DMS53 (cell line): ENCODE data around the gene SETD2.

Source experiments
- DNase-seq: peaks from one replicate; lab custom pipeline; 2025; lab: John Stamatoyannopoulos, UW

SETD2 gene

DNA sequence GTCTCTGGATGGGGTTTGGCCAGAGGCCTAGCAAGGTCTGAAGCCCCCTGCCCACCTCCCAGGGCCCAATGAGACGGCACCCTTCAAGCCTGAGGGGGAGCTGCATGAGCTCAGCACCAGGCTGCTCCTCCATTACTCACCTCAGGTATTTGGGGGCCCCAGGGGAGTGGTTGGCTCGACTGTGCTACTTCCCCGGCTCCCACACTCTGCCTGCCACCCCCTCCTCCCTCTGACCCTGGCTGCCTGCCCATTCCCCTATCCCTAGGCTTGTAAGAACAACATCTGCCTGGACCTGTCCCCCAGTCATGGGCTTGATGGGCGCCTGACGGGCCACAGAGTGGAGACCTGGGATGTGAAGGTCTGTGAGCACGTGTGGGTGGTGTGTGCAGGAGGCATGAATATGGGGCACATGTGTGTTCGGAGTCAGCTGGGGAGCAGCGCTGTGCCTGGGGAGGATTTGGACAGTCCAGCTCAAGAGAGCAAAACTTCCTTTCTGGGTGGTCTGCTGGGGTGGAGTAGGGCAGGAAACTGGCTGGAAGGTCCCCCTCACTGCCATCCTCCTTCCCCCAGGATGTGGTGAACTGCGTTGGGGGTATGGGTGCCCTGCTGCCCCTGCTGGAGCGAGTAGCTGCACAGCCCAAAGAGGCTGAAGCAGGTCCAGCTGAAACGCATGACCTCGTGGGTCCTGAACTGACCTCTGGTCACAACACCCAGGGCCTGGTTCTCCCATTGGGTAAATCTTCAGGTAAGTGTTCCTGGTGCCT is 167.0 kb downstream of the SETD2 start:
- no peak for DNase-seq

DNA sequence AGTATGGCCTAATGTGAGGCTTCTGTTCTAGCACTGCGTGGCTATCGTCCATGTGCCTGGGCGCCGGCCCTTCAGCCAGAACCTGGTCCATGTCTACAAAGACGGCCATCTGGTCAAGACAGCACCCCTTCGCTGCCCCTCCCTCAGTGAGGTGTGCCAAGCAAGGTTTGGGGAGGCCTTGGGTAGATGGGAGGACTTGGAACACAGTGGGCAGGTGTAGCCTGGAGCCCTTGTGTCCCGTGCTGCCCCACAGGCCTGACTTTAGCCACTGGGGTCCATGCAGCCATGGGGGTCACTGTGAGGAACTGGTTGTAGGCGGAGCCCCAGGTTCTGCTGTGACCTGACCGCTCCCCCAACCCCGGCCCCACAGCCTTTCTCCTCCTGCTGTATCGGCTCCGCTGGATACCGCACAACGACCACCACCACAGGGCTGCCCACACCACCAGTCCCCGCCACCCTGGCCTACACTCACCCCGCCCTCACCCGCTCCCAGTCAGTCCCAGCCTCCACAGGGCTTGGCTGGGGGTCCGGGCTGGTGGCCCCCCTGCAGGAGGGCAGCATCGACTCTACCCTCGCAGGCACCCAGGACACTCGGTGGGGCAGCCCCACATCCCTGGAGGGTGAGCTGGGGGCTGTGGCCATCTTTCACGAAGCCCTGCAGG is 167.9 kb downstream of the SETD2 start:
- DNase-seq: no peak

DNA sequence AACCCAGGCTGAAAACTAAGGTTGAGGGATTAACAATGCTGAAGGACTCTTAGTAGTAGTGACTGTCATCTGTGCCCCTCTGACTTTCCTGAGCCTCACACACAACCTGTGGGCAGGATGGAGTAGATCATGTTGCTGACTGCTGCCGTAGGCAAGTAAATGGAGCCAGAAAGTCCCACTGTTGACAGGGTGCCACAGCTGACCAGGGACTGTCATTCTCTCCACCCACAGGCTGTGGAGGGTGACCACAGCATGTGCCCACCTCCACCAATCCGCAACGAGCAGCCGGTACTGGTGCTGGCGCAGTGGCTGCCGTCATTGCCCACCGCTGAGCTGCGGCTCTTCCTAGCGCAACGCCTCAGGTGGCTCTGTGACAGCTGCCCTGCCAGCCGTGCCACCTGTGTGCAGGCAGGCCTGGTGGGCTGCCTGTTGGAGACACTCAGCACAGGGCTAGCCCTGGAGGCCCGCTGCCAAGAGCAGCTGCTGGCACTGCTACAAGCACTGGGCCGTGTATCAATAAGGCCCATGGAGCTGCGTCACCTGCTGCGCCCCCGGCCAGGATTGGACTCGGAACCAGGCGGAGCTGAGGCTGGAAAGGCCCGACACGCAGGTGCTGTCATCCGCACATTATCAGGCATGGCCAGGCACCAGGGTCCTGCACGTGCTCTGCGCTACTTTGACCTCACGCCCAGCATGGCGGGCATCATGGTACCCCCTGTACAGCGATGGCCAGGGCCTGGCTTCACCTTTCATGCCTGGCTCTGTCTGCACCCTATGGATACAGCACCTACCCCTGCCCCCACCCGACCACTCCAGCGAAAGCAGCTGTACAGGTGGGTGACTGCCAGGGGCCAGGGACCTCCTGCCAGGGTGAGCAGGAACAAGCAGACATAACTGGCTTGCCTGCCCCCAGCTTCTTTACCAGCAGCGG is 168.8 kb downstream of the SETD2 start:
- no peak for DNase-seq

DNA sequence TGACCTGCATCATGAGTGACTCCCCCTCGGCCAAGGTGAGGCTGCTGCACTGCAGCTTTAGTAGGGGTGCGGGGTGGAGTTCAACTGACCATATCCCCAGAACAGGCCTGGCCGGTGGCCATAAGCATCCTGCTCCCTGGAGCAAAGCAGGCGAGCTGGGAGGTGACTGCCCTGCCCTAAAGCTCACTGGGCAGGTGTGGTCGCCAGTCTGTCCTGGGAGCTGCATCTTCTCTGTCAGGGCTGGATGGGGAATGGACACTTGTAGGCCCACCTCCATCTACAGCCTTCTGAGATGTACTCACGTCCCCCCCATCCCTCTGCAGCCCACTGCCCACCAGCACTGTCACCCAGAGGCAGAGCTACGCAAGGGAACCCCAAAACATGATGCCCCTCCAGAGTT is 169.9 kb downstream of the SETD2 start:
- DNase-seq: no peak

DNA sequence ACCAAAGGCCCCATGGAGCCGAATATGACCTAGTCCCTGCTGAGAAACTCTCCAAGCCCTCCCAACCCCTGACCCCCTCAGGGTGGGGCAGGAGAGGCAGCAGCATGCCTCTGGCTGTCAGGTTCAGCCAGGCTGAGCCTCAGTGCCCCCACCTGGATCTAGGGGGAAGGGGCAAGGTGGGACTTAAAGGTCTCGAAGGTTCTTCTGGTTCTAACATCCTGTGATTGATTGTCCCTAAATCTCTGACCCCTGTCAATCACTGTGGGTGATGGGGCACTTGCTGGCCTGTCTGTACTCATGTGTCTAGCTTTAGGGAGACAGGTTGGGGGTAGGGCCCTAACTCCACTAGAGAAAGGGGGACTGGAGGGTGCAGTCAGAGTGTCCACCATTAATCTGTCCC is 170.6 kb downstream of the SETD2 start:
- DNase-seq: no peak

DNA sequence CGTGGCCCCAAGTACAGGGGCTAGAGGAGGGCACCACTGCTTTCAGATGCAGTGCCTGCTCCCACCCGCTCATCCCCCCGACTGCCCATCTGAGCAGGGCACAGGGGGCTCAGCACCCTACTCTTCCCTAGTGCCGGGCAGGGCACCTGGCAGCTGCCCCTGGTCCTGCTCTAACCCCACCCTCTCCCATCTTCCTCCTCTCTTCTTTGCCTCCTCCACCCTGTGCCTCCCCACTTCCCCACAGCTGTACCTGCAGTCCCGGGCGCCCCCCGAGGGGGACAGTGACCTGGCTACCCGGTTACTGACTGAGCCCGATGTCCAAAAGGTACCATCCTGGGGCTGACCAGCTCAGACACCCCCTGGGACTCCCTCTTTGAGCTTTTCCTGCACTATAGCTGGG is 171.7 kb downstream of the SETD2 start:
- DNase-seq: no peak

DNA sequence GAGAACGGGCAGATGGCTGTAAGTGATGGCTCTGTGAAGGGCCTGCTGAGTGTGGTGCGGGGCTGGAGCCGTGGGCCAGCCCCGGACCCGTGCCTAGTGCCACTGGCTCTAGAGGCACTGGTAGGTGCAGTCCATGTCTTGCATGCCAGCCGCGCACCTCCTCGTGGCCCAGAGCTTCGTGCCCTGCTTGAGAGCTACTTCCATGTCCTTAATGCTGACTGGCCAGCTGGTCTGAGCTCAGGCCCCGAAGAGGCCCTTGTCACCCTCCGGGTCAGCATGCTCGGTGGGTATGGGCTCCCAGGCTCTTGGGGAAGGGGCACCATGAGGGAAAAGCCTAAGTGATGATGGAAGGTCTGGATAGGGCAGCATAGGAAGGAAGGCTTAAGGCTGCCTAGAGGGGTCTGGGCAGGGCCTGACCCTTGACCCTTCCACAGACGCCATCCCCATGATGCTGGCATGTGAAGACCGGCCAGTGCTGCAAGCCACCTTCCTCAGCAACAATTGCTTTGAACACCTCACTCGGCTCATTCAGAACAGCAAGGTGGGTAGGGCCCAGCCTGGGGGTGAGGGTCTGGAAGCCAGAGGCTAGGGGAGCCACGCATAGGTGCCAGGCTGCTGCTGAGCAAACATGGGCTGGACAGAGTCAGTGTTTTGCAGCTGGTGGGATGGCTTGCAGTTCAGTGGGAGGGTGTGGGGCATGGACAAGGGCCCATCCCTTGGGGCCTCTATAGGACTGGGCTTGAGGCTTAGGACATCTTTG is 172.3 kb downstream of the SETD2 start:
- DNase-seq: no peak

DNA sequence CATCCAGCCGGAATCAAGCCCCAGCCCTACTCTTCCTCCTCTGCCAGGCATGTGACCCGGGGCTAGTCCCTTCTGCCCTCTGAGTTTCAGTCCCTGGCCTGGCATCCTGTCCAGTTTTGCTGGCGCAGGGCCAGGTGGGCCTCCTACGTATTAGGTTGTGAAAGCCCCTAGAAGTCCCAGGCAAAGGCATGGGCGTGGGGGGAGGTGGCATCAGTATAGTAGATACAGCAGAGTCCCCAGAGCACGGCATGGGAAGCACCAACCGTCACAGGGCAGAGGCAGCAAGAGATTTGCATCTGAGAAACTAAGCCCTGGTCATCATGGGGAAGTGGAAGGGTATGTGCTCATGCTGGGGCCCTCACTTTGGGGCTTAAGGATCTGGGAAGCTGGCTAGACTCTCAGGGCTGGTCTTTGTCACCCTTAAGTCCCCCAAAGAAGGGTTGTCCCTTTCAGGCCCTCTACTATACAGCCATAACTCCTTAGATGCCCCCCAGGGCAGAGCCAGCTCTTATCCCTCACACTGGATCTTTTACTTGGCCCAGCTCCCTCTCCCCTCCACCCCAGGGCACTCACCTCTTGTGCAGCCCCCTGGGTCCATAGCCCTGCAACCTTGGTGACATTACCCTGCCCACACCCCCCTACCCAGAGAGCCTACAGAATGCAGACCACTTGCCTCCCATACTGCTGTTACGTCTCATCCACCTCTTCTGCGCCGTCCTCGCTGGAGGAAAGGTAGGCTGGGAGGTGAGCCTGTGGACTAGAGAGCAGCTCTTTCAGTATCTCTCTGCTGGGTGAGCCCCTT is 173.1 kb downstream of the SETD2 start:
- no peak for DNase-seq

DNA sequence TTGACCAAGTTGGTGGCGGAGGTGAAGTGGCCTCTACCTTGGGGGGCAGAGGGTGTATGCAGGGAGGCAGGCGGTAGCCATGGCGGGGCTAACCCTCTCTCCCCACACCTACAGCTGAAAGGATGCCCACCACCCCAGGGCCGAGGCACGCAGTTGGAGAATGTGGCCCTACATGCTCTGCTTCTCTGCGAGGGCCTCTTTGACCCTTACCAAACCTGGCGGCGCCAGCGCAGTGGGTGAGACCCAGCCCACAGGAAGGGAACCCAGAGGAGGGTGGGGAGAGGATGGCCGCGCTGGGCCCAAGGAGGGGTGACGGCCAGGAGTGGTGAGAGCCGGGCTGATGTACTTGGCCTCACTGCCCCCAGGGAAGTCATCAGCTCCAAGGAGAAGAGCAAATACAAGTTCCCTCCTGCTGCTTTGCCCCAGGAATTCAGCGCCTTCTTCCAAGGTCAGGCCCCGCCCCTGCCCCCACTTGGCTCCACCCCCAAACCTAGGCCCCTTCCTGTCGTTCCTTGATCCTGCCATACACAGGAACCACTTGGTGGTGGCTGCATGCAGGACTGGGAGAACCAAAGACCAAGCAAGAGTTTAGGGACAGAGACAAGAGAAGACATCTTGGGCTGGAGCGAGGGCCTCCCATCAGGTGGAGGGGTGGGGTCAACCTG is 174.6 kb downstream of the SETD2 start:
- DNase-seq: no peak

DNA sequence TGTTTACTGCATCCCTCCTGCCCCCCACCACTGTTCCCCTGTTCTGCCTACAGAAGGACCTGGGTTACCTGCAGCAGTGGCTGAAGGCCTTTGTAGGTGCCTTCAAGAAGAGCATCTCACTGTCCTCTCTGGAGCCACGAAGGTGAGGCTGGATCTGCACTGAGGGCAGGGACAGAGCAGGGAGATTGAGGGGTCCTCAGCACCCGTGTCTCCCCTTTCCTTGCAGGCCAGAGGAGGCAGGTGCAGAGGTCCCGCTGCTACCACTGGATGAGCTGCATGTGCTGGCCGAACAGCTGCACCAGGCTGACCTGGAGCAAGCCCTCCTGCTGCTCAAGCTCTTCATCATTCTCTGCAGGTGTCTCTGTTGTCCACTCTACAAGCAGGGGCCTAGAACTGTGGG is 175.3 kb downstream of the SETD2 start:
- no peak for DNase-seq

DNA sequence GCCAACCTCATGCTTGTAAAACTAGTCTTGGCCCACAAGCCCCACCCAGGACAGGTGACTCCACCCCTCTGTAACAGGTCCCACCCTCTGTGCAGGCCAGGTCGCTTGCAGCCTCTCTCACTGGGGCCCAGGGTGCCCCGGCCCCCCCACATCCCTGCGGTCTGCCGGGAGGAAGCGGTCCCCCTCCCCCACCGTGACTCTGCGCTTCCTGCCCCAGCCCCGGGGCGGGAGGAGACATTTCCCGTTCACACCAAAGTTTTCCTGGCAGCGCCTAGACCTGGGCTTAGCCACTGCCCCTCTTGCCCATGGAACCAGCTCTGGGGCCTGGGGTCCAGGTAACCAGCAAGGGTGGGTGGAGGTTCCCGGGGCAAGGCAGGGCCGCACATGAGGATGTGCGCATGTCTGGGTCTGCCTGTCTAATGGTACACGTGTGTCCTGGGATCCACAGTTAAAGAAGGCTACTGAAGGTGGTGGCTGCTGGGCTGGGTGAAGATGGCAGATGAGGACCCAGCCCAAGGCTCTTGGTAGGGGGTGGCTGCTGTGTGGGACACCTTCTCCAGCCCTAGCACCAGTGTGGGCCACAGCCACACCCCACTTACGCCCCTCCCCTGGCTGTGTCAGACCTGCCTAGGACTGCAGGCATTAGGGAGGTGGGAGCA is 176.0 kb downstream of the SETD2 start:
- no peak for DNase-seq

DNA sequence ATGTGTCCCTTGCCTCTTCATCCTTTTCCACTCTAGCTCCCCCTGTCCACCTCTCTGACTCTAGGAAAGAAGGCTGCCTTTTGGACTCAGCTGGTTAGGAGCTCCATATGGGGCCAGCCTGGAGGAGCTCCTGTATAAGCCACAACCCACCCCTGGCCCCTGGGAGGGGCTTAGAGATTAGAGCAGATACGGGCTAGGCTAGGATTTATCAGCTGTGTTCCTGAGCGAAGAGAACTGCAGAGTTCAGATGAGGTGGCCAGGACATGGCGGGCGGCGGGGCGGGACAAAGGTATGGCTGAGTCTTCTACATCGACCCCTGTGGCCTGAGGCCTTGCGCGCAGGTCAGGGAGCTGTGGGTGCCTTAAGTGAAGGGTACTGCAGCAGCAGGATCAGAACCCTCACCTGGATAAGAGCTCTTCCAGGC is 176.6 kb downstream of the SETD2 start:
- no peak for DNase-seq

DNA sequence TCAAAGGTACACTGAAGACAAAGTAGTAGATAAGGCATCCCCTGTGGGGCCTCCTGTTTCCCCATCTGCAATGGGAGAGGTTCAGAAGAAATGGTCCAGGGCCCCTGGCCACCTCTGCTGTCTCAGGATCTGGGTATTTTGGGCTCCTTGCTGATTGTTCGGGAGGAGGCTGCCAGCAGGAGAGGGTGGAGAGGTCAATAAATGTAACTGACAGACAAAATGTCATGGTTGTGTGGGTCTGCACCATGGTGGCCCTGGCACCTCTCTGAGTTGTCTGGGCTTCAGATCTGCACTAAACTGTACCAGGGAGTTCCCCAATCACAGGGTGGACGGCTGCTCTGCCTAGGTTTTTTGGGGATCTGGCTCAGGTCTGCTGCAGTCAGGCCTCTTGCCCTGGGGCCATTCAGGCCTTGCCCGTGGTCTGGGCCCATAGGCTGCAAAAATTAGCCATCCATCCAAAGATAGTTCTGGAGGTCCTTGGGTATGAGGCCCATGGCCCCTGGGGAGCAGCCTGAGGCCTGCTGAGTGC is 177.1 kb downstream of the SETD2 start:
- DNase-seq: no peak

DNA sequence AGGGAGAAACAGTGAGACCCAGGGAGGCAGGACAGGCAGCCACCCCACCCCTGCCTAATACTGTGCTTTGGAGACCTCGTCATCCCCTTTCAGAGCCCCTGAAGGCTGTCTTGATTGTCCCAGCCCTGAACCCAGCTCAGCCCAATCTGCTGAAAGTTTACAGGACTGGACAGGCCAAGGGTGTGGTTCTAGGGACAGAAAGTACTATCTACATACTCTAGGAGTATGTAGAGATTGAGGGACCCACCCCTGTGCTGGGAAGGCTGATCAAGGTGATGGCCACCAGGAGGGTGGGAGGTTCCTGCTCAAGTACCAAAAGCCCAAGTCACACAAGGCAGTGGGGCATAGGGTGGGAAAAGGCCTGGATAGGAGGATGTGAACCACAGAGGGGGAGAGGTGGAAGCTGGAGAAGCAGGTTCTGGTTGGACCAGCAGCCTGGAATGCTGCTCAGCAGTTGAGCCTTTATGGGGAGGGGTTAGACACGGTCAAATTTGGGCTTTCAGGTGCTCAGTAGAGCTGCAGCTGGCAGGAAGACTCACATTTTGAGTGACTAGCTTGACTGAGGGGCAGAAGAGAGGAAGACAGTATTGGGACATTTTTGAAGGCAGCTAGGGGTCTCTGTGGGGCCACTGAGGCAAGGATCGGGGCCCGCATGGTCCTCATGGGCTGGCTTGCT is 177.7 kb downstream of the SETD2 start:
- DNase-seq: no peak

DNA sequence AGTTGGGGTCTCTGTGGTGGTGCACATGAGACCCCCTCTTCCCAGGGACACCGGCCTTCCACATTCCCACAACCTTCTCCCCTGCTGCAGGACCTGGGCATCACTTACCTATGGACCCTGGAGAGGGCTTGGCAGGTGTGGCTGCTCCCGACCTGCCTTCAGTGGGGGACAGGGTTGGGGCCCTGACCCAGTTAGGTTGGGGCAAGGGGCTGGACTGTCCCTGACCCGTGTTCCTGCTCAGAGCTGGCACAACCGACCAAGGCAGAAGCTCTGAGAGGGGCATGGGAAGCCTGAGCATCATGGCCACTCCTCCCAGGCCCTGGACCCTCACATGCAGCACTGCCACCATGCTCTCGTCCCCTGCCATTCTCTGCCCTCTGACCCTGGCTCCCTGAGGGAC is 178.3 kb downstream of the SETD2 start:
- no peak for DNase-seq

DNA sequence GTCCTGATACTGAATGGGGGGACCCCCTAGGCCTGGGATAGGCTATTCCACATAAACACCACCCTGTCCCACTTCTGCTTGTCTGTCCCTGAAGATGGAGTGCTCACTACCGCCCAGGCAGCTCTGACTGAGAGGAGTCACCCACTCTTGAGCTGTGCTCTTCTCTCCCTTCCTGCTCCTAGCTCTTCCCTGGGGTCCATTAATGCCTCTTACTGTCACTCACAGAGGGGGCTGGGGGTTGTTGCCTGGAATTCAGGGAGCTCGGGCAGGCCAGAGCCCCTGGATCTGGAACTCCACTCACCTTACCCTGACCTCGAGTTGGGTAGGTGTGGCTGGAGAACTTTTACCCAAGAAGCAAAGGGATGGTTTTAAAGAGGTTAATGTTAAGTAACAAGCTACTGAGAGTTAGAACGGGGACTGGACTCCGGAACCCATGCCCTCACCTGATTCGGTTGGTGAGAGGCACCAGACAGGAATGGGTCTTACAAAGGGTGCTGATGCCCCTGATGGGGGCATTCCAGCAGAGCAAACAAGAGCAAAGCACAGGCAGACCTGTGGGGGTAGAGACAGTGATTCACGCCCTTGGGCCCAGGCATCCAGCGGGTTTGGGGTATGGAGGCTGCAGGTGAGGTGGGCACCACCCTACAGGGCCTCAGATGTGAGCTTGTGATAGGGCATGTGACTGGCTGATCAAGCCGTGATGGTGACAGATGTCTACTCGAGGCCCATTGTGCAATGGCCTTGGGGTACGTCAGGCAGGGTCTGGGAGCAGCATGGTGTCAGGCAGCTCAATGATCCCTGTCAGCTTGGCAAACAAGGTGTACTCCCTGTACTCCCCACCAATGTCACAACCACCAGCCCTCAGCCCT is 179.1 kb downstream of the SETD2 start:
- no peak for DNase-seq

DNA sequence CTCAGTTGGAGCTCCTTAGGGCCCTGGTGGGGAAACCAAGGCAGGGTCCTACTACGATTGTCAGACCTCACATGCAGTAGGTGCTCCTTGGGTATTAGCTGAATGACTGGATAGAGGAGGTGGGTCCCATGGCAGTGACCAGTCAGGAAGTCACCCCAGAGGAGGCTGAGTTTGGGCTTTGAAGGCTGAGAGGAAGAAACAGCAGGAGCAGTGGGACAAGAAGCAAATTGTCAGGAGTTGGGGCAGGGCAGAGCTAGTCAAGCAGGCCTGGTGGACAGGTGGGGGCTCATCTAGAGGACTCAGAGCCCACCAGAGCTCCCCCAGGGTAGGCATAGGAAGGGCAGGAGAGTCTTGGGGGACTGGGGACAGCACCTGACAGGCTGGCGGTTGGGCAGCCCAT is 181.4 kb downstream of the SETD2 start:
- DNase-seq: no peak

DNA sequence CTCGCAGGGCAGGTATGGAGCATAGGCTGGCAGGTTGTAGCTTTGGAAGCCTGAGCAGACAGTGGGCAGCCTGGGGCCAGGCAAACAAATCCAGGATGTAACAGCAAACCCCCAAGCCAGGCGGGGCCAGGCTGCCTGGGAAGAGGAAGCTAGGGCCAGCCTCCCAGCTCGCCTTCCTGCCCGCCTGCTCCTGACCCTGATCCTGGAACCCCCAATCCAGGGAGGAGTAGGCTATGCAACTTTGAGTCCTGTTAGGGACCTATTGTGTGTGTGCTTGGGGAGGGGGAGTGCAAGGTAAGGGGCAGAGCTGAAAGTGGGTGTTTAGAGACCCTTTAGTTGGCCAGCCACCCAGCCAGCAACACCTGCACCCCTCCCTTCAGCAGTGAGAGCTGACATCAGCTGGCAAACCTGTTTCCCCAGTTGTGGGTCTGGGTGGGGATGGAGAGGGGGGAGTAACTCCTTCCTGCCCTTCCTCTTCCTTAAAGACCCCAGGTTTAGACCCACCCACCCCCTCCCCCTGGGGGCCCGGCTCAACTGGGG is 181.9 kb downstream of the SETD2 start:
- DNase-seq: peak; percentile 35
